Fibroblast of the aortic adventitia (primary cell): ENCODE measurements around the gene ZNF710. TPM values are rescaled to one million over a fixed set of nuclear protein-coding genes. Genes with fewer than 3 reads are reported as not detected.
A peak's percentile ranks its signal among the peaks of the same experiment; 100 is the strongest.

Experiments
- DNase-seq: peaks from one replicate; pipeline ENCODE4 v3.0.0-alpha.2; 2010; ENCODE audit warnings: low read depth
- H3K4me3 ChIP-seq: 2 replicates; pipeline ENCODE4 v1.5.1; 2011; ENCODE audit warnings: low read depth, mild to moderate bottlenecking, control low read depth, low read length, moderate library complexity
- CTCF ChIP-seq: IDR thresholded peaks from 2 replicates; pipeline ENCODE4 v1.5.1; 2011; ENCODE audit warnings: mild to moderate bottlenecking, low read length, control low read depth, inconsistent platforms; ENCODE audit not compliant: insufficient read depth
- total RNA-seq: library from RNA; depleted of rRNA; stranded (reverse); fragments of >200 nt; gene quantifications from 2 replicates; pipeline ENCODE4 v1.2.3, GENCODE V29; 2012; ENCODE audit warnings: low replicate concordance

ZNF710 gene
- total RNA-seq, 1 donor = 8.7 TPM

GRCh38 chr15:90001683-90002427 is 731 bp downstream of the ZNF710 start:
- peak; percentile 67 for DNase-seq
- TF ChIP-seq CTCF = no peak
- peak overlapping the region; percentile 75 for H3K4me3 ChIP-seq

GRCh38 chr15:90002428-90002844 is 1.3 kb downstream of the ZNF710 start:
- no peak for TF ChIP-seq CTCF
- H3K4me3 ChIP-seq = peak overlapping the region; percentile 75
- DNase-seq = peak; percentile 44

GRCh38 chr15:90003736-90004135 is 2.6 kb downstream of the ZNF710 start:
- H3K4me3 ChIP-seq = no peak overlapping the region
- TF ChIP-seq CTCF = no peak
- DNase-seq = no peak

- DNase-seq = peak; percentile 59
- peak overlapping the region; percentile 46 for H3K4me3 ChIP-seq
Observed at GRCh38 chr15:90004252-90004651, 3.1 kb downstream of the ZNF710 start.

GRCh38 chr15:90004671-90005070 is 3.5 kb downstream of the ZNF710 start:
- peak overlapping the region; percentile 46 for H3K4me3 ChIP-seq

More at GRCh38 chr15:90004252-90004651, 3.1 kb downstream of the ZNF710 start:
- TF ChIP-seq CTCF = no peak

GRCh38 chr15:90006217-90007075 is 5.3 kb downstream of the ZNF710 start:
- H3K4me3 ChIP-seq = no peak overlapping the region
- no peak for DNase-seq
- no peak for TF ChIP-seq CTCF

More at GRCh38 chr15:90004671-90005070, 3.5 kb downstream of the ZNF710 start:
- peak; percentile 96 for DNase-seq
- TF ChIP-seq CTCF = no peak
